ENCODE results near the gene PGLYRP1.

The PGLYRP1 gene, protein sequence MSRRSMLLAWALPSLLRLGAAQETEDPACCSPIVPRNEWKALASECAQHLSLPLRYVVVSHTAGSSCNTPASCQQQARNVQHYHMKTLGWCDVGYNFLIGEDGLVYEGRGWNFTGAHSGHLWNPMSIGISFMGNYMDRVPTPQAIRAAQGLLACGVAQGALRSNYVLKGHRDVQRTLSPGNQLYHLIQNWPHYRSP

DNA sequence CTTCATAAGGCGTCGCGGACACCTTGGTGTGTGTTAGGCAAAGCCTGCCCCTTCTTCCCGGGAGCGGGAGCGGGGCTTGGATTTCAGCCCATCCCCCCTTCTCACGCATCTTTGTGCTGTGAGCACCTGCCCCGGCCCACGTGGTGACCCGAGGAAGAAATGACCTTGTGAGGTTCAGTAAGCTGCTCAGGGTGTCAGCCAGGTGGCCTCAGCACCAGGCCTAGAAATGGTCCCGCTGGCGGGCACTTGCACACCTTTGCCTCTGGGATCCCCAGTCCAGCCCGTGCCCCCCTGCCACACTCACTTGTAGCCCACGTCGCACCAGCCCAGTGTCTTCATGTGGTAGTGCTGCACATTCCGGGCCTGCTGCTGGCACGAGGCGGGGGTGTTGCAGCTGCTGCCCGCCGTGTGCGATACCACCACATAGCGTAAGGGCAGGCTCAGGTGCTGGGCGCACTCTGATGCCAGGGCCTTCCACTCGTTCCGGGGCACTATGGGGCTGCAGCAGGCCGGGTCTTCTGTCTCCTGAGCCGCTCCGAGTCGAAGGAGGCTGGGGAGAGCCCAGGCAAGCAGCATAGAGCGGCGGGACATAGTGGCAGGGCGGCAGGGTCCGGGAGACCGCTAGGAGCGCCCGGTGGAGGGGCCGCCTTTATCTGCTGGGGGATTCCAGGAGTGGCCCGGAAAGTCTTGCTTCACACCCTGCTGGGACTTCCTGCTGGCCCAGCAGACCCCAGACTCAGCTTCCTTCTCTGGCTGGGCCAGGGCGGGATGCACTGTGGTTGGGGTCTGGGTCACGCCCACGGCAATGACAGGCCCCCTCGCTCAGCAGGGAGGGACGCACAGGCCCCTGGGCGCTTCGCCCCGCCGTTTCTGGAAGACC is at the start of gene PGLYRP1:
PGLYRP1 (minus strand) TSS at position 623 of the 880 bp plus-strand sequence; CDS start at position 591, 32 bp downstream.
- DNase-seq, result no peak

DNA sequence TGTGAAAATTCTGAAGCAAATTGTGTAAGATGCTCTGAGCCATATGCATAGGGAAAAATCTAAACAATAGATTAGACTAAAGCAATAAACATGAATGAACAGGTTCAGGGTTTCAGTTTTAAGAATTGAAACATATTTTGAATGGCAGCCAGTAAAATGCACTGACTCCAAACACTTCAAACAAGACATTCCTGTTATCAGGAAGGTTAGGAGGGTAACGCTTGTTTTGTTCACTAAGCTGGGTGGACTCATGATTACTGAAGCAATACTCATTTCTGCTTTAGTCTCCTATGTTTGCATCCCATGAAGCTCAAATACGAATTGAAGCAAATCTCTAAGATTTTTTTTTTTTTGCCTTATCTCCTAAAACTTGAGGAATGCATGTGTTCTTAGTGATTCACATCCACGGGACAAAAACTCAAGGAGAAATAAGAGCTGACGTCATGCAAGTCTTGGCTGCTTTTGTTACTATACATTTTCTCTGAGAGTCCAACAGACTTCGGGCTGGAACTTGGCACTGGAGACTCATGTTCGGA is 47.0 kb upstream of the PGLYRP1 start:
- DNase-seq, result no peak

DNA sequence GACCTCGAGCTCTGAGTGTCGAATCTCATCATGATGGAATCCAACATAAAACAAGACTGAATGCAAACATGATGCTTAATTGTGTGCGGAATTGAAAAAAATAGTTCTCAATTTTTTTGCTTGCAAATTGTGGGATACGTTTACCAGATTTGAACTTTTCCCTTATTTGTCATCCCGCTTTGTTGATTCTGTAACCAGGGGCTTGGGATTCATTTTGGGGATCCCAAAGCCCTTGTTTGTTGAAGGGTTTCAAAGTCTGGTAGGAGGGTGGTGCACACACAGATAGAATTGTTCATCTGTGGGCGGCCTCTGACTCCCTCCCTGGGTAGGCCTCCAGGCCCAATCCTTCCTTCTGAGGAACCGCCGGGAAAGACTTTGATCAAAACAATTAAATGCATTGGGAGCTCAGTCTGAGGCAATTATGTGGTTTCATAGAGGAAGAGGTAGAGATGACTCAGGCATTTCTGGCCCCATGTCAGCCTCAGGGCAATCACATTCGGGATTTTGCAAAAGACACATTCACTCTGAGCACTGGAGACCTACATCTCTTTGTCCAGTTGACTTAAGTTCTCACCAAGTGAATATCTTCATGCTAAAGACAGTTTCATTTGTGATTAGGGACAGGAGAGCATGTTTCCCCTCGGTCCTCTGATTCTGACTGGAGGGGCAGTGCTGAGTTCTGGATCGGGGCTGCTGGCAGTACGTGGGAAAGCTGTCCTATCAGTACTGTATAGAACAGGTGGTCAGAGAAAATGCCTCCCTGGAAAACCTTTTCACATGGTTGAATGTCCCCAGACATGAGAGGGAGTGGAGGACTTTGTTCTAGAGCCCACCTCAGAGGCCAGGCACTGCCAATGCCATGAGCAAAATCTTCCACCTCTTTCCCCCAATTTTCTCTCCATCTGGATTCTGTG is 45.7 kb upstream of the PGLYRP1 start:
- no peak for DNase-seq

DNA sequence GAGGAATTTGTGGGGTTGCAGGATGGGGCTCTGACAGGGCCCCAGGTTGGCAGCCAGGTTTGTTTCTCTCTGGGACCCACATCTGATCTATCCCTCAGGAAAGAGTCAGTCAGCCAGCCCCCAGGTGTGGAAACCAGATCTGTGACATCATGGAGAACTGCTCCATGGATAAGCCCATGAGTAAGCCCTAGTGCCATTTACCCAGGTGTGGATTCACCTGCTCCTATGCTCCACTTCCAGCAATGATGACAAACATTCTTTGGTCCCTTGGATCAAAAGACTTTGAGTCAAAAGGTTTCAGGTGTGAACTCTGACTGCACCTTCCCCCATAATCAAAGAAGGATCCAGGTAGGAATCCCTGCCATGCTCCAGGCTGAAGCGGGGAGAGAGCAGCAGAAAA is 44.8 kb upstream of the PGLYRP1 start:
- no peak for DNase-seq

DNA sequence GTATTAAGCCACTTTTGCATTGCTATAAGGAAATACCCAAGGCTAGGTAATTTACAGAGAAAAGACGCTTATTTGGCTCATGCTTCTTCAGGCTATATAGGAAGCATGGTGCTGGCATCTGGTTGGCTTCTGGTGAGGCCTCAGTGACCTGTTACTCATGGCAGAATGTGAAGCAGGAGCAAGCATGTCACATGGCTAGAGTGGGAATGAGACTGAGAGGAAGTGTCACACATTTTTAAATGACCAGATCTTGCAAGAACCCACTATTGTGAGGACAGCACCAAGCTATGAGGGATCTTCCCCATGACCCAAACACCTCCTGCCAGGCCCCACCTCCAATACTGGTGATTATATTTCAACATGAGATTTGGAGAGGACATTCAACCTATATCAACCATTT is 43.6 kb upstream of the PGLYRP1 start:
- no peak for DNase-seq

DNA sequence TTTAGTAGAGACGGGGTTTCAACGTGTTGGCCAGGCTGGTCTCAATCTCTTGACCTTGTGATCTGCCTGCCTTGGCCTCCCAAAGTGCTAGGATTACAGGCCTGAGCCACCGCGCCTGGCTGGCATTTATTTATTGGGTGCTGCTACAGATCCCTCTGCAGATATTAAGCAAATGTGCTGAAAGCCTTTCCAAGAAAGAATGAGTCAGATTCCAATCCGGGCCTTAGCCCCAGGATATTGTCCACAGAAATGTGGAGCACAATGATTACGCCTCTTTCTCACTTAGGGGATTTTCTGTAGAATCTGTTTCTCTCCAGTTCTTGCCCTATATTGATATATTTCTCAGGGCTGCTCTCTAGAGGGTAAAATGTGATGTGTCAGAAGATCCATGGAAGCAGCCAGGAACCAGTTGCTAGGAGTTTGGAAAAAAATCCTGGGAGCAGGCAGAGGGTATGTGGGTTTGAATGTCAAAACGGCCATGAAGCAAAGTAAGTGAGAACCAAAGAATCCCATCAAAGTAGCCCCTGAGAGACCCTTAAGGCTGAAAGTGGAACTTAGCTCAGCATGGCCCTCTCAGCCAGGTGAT is 42.7 kb upstream of the PGLYRP1 start:
- no peak for DNase-seq

DNA sequence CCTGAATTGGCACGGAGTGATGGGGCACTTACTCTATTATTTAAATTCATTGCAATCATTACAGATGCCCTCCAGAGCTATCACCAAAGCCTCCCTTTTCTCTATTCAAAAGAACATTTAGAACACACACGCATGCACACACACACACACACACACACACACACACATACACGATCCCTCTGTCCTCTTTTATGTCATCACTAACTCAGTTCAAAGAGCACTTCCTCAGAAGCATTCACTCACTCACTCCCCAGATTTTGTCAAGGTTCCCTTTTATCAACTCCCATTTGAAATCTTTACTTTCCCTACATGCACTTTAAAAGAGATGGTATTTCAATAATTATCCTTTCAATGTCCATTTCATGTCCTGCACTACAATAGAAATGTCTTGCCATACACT is 40.3 kb upstream of the PGLYRP1 start:
- no peak for DNase-seq

DNA sequence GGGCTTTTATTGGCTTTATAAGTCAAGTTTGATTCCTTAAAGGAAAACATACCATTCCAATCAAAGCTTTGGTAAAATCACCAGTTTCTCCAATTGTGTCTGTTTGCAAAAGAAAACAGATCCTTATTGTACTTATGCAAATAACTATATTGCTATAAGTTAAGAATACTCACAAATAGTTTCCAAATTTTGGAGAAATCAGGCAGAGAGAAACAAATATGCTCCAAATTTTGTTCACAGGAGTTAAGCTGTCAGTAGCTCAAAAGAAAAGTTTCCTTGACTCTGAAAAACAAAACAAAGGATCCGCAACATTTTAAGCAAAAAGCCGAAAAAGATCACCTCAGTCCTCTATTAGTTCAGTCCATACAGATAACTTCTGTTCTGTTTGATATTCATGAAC is 37.2 kb upstream of the PGLYRP1 start:
- no peak for DNase-seq

DNA sequence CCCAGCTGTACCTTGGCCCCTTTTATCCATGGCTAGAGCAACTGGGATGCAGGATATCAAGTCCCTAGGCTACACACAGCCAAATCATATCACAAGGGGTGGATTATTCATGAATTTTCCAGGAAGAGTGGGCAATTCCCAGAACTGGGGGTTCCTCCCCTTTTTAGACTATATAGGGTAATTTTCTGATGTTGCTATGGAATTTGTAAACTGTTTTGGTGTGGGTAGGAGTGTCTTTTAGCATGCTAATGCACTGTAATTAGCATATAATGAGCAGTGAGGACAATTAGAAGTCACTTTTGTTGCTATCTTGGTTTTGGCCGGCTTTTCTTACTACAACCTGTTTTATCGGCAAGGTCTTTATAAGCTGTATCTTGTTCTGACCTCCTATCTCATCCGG is 35.9 kb upstream of the PGLYRP1 start:
- DNase-seq, result no peak

DNA sequence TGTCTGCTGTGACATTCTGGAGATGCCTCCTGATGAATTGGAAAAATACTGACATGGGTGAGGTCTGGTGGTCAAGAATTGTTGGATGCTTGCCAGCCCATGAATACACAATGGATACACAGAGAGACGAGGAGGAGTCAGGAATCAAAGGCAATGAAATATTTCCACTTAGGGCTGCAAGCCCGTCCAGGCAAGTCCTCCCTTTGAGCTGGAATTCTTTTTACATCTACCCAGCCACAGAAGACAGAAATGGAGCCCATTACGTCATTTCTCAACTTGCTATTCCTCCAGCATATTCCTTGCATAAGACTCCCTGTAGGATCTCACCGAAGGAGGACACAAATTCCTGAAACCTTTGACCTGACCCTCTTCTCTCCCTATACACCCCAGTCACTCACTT is 33.7 kb upstream of the PGLYRP1 start:
- no peak for DNase-seq

DNA sequence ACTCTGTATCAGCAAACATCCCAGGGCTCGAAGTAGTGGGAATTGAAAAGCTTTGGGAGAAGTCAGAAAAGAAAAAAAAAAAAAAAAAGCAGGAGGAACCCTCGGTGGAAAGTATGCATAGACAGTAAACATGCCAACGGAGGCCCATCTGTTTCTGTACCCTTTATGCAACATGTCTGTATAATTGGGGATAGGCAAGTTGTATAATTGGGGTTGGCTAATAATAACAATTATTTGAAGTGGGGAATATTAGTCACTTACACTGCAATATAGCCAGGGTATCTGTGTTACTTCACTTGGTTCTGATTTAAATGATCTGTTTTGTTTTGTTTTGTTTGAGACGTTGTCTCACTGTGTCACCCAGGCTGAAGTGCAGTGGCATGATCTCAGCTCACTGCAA is 30.0 kb upstream of the PGLYRP1 start:
- no peak for DNase-seq

DNA sequence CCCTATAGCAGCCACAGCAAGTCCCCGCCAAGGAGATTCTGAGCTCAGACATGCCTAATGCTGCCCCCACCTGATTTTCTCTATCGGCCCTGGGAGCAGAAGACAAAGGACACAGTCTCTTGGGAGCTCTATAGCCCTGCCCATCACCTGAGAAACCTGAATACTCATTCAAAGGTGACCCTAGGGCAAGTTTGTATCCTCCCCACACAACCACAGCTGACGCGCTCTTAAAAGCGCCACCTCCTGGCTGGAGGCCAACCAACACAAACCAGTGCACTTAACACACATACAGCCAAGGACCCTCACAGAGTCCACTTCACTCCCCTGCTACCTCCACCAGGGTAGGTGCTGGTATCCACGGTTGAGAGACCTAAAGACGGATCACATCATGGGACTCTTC is 26.7 kb upstream of the PGLYRP1 start:
- no peak for DNase-seq

DNA sequence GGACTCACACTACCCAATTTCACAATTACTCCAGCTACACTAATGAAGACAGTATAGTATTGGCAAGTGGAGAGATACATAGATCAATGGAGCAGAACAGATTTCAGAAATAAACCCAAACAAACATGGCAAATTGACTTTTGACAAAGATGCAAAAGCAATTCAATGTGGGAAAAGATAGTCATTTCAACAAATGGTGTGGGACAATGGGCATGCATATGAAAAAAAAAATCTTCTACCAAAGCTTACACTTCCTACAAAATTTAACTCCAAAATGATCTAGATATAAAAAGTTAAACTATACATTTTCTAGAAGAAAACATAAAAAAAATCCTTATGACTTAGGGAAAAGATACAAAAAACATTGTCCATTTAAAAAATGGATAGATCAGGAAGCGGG is 20.7 kb upstream of the PGLYRP1 start:
- no peak for DNase-seq

DNA sequence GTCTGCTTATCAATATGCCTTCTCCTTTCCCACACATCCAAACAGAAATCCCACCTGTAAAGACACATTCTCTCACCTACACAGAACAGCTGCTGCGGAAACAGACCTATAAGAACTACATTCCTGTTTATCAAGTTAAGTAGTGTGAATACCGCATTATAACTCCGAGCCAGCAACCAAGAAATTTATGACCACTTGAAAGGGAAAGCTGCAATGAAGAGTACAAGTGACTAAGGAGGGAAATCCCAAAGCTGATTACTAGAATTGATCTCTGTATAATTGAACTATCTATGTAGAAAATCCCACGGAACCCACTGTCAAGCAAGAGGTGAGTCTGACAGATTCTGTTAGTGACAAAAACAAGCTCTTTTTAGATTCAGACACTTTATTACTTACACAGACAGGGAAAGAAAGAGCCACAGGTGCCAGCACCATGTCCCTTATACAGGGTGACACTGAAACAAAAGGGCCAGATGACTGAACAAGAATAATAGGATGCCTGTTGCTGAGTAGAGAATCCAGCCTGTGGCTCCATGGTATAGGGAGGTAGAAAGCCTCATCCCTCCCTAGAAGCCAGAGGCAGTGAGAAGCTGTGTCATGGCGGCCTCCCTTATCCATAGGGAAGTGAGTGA is 19.5 kb upstream of the PGLYRP1 start:
- DNase-seq, result no peak

DNA sequence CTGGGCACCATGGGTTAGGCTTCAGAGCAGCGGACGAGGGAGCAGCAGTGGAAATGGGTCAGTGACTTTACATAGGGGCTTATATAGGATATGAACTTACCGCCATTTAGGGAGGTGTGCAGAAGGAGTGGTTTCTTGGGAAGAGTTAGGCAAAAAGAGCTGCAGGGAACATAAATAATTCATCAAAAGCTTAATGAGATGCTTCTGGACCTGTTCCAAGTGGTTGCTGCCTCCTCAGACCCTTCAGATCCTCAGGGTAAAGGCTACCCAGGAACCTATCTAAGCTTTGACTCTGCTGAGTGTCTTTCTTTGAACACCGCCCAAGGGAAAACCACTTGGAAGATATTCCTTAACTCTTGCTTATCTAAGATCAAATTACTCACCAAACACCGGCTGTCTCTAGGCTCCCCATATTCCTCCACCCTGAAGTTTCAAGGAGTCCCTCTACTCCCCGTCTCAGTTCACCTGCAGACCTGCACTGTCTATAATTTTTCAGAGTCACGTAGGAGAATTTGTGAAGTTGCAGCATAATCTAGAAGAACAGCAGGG is 18.2 kb upstream of the PGLYRP1 start, which contains the start of gene IGFL4:
IGFL4 (minus strand) TSS at position 51 of the 549 bp plus-strand sequence; CDS start at position 11, 40 bp downstream.
- DNase-seq, result no peak

DNA sequence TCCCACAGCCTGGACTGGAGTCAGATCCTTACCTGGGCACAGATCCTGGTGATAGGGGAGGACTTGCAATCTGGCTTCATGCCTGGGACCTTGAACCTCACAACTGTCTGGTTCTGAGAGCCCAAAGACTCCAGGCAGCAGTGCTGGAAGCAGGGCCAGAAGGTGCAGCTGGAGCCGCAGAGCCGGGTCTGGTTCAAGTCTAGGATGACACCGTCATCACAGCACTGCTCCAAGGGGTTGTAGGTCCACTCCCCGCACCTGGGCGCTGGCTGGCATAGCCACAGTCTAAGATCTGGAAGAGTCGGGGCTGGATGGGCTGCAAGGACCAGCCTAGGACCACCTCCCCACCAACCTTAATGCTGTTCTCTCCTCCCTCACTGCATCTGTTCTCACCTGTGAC is 17.3 kb upstream of the PGLYRP1 start:
- no peak for DNase-seq

DNA sequence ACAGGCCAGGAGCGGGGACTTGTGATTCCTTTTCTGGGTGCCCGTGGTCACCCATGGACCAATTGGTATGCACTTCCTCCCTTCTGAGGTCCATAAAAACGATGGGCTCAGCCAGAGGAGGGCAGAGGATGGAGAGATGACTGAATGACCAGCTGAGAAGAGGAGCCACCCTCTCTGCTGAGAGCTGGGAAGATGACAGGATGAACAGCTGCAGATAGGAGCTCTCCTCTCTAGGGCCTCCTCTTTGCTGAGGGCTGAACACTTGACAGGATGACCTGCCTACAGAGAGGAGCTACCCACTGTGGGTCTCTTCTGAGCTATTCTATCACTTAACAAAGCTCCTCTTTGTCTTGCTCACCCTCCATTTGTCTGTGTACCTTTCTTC is 13.9 kb upstream of the PGLYRP1 start:
- DNase-seq, result no peak

DNA sequence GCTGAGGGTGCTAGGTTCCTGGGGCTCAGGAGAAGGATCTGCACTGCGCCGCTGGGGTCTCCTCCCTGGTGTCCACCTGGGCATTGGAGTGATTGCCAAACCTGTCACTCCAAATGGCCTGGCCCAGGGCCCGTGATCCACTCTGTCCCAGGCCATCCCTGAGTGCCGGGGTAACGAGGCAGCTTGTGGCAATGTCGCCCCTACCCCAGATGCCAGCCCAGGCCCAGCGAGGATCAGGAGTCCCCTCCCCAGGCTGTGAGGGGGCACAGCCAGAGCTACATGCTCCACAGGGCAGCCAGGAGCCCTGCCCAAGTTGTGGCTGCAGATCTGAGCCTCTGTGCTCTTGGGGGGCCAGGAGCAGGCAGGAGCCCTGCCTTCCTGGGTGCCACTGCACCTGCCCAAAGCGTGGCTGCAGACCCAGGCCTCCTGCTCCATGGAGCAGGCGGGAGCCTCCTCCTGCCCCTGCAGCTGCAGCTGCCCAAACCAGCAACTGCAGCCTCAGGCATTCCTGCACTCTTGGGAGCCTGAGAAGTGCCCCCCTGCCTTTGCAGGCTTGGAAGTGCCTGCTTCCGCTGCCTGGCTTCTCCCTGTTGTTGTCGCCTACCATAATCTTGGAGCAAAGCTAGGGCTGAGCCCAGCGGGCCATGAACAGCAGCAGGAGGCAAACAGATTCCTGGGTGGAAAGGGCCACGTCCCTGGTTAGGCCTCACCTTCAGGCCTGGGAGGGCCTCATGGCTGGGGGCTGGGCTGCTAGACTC is 13.3 kb upstream of the PGLYRP1 start:
- DNase-seq, result no peak

DNA sequence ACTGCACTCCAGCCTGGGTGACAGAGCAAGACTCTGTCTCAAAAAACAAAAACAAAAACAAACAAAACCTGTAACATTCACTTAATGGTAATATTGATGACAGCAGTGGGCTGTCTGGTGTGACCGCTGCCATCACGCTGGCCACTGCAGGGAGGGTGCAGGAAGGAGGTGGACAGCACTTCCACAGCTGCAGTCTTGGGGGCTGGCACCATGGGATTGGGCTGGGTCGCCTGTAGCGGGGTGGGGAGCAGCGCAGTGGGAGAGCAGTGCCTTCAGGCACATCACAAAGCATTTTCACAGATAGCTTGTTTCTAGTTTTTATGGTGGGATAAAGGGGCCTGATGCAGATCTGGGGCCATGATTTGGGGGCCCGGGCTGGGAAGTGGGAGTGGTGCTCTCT is 12.7 kb upstream of the PGLYRP1 start:
- DNase-seq, result no peak

DNA sequence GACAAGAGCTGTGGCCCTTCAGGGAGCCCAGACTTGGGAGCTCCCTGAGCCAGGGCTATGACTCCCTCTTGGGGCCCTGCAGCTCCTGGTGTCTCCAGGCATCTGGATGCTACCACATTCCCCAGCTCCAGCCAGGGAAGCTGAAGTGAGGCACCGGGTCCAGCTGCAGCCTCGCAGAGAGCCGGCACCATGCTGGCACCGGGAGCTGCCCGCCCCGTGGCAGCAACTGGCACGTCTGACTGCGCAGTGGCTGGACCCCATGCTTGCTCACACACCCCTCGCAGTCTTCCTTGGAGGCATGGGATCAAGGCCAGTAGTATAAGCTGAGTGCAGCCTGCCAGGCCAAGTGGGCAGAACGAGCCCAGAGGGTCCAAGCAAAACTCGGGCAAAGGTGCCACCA is 10.5 kb upstream of the PGLYRP1 start:
- DNase-seq, result no peak

DNA sequence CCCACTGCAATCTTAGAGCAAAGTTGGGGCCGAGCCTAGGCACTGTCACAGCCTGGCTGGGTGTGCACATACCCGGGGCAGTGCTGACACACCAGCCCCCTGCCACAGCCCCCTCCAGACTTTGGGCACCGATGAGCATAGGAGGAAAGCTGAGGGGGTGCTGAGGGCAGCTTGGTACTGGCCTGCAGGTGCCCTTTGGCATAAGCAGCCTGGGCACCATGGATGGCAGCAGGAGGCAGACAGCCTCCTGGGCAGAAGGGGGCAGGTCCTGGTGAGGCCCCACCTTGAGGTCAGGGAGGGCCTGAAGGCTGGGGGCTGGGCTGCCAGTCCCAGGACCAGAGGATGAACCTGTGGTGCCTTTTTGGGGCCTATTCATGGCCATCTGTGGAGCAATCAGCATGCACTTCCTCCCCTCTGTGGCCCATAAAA is 9.8 kb upstream of the PGLYRP1 start:
- no peak for DNase-seq
